WTC11 (cell line): ENCODE data around the gene EHF. TPM values are rescaled to one million over a fixed set of nuclear protein-coding genes. Genes with fewer than 3 reads are reported as not detected.

Experiments used
- ATAC-seq: fragments of 200-7000 bp; cut with Tn5 transposase; 2 replicates; pipeline ENCODE4 v1.10.0; 2021; ENCODE audit warnings: mild to moderate bottlenecking, moderate library complexity
- CTCF ChIA-PET: fragments of 300-600 bp; sonication (Branson Sonifier 250); formaldehyde crosslinking; loops from one replicate; lab custom pipeline; 2021; ENCODE audit warnings: antibody characterized with exemption; lab: Charles Lee
- POLR2A ChIA-PET: fragments of 350-600 bp; sonication (Branson Sonifier 250); formaldehyde crosslinking; loops from one replicate; lab custom pipeline; 2021; ENCODE audit warnings: antibody characterized with exemption; lab: Charles Lee
- DNase-seq: peaks from one replicate; pipeline ENCODE4 v3.0.0; 2021; ENCODE audit warnings: low spot score
- H3K27ac Mint-ChIP-seq: 2 replicates; pipeline ENCODE4 v1.8.0; 2021; ENCODE audit warnings: mixed read lengths
- H3K27me3 Mint-ChIP-seq: 2 replicates; pipeline ENCODE4 v1.8.0; 2021; ENCODE audit warnings: low read depth, mild to moderate bottlenecking, moderate library complexity, mixed read lengths
- H3K36me3 Mint-ChIP-seq: 2 replicates; pipeline ENCODE4 v1.8.0; 2021; ENCODE audit warnings: mixed read lengths
- H3K4me1 Mint-ChIP-seq: 2 replicates; pipeline ENCODE4 v1.8.0; 2022; ENCODE audit warnings: mixed read lengths
- H3K4me3 Mint-ChIP-seq: 2 replicates; pipeline ENCODE4 v1.8.0; 2021; ENCODE audit warnings: mild to moderate bottlenecking, moderate library complexity, mixed read lengths
- H3K9me3 Mint-ChIP-seq: 2 replicates; pipeline ENCODE4 v1.8.0; 2021; ENCODE audit warnings: mixed read lengths
- ATF1 ChIP-seq: sonication (generic); formaldehyde crosslinking; IDR thresholded peaks from 2 replicates; pipeline ENCODE4 v1.8.1; 2023; ENCODE audit warnings: mild to moderate bottlenecking, moderate library complexity, missing genetic modification reagents
- EMX1 ChIP-seq: fragments of 250-450 bp; sonication (Bioruptor Pico); IDR thresholded peaks from 2 replicates; pipeline ENCODE4 v1.8.0; 2021; ENCODE audit warnings: mild to moderate bottlenecking
- FOXJ3 ChIP-seq: sonication (generic); formaldehyde crosslinking; IDR thresholded peaks from 2 replicates; pipeline ENCODE4 v1.9.0; 2021; ENCODE audit warnings: missing genetic modification reagents, mild to moderate bottlenecking, borderline replicate concordance
- FOXP1 ChIP-seq: sonication (generic); formaldehyde crosslinking; IDR thresholded peaks from 2 replicates; pipeline ENCODE4 v1.8.0; 2022; ENCODE audit warnings: missing genetic modification reagents, mild to moderate bottlenecking, moderate library complexity, borderline replicate concordance
- GTF2I ChIP-seq: fragments of 250-450 bp; sonication (Bioruptor Pico); conservative IDR thresholded peaks from 2 replicates; pipeline ENCODE4 v1.4.0; 2021; ENCODE audit warnings: mild to moderate bottlenecking
- KAT7 ChIP-seq: sonication (generic); formaldehyde crosslinking; IDR thresholded peaks from 2 replicates; pipeline ENCODE4 v1.8.1; 2023; ENCODE audit warnings: missing genetic modification reagents, mild to moderate bottlenecking, borderline replicate concordance
- NFE2L1 ChIP-seq: sonication (generic); formaldehyde crosslinking; IDR thresholded peaks from 2 replicates; pipeline ENCODE4 v1.8.1; 2023; ENCODE audit warnings: missing genetic modification reagents
- NR3C1 ChIP-seq: sonication (generic); formaldehyde crosslinking; conservative IDR thresholded peaks from 2 replicates; pipeline ENCODE4 v1.8.1; 2023; ENCODE audit warnings: low read depth, mild to moderate bottlenecking, missing genetic modification reagents
- OVOL2 ChIP-seq: fragments of 250-450 bp; sonication (Bioruptor Pico); IDR thresholded peaks from 2 replicates; pipeline ENCODE4 v1.9.0; 2021; ENCODE audit warnings: mild to moderate bottlenecking, borderline replicate concordance
- SMAD4 ChIP-seq: sonication (generic); formaldehyde crosslinking; IDR thresholded peaks from 2 replicates; pipeline ENCODE4 v1.8.0; 2022; ENCODE audit warnings: mild to moderate bottlenecking, missing genetic modification reagents
- SP1 ChIP-seq: sonication (generic); formaldehyde crosslinking; conservative IDR thresholded peaks from 2 replicates; pipeline ENCODE4 v1.8.1; 2022; ENCODE audit warnings: missing genetic modification reagents
- ZNF263 ChIP-seq: sonication (generic); formaldehyde crosslinking; IDR thresholded peaks from 2 replicates; pipeline ENCODE4 v1.8.1; 2022; ENCODE audit warnings: low read depth, mild to moderate bottlenecking, moderate library complexity, missing genetic modification reagents
- ZNF396 ChIP-seq: fragments of 250-450 bp; sonication (Bioruptor Pico); IDR thresholded peaks from 2 replicates; pipeline ENCODE4 v1.8.0; 2021; ENCODE audit warnings: mild to moderate bottlenecking, moderate library complexity, borderline replicate concordance
- ZNF416 ChIP-seq: fragments of 250-450 bp; sonication (Bioruptor Pico); IDR thresholded peaks from 2 replicates; pipeline ENCODE4 v1.9.0; 2021; ENCODE audit warnings: mild to moderate bottlenecking, inconsistent platforms
- total RNA-seq: library from RNA; stranded (reverse); gene quantifications from 3 replicates; pipeline ENCODE4 v1.2.3, GENCODE V29; 2021
- TF ChIP-seq, protein P1 (sequence below): sonication (generic); formaldehyde crosslinking; conservative IDR thresholded peaks from 2 replicates; pipeline ENCODE4 v1.8.1; 2023; ENCODE audit warnings: mild to moderate bottlenecking, low read depth, missing genetic modification reagents, moderate library complexity
- TF ChIP-seq, protein P2 (sequence below): fragments of 250-450 bp; sonication (Bioruptor Pico); IDR thresholded peaks from 2 replicates; pipeline ENCODE4 v2.1.2; 2022; ENCODE audit warnings: mild to moderate bottlenecking, moderate library complexity
- TF ChIP-seq, protein P3 (sequence below): sonication (generic); formaldehyde crosslinking; IDR thresholded peaks from 2 replicates; pipeline ENCODE4 v1.8.1; 2022; ENCODE audit warnings: mild to moderate bottlenecking, missing genetic modification reagents, moderate library complexity, borderline replicate concordance
- TF ChIP-seq, protein P4 (sequence below): sonication (generic); formaldehyde crosslinking; conservative IDR thresholded peaks from 2 replicates; pipeline ENCODE4 v1.8.1; 2022; ENCODE audit warnings: mild to moderate bottlenecking, missing genetic modification reagents
- TF ChIP-seq, protein P5 (sequence below): sonication (generic); formaldehyde crosslinking; IDR thresholded peaks from 2 replicates; pipeline ENCODE4 v1.8.1; 2023; ENCODE audit warnings: mild to moderate bottlenecking, missing genetic modification reagents, moderate library complexity
- TF ChIP-seq, protein P6 (sequence below): sonication (generic); formaldehyde crosslinking; IDR thresholded peaks from 2 replicates; pipeline ENCODE4 v1.8.0; 2022; ENCODE audit warnings: mild to moderate bottlenecking, missing genetic modification reagents
- TF ChIP-seq, protein P7 (sequence below): fragments of 250-450 bp; sonication (Bioruptor Pico); IDR thresholded peaks from 2 replicates; pipeline ENCODE4 v1.9.0; 2021; ENCODE audit warnings: mild to moderate bottlenecking

Gene EHF
- total RNA-seq, 1 experiment from 2014 or later = 0.46 TPM

DNA sequence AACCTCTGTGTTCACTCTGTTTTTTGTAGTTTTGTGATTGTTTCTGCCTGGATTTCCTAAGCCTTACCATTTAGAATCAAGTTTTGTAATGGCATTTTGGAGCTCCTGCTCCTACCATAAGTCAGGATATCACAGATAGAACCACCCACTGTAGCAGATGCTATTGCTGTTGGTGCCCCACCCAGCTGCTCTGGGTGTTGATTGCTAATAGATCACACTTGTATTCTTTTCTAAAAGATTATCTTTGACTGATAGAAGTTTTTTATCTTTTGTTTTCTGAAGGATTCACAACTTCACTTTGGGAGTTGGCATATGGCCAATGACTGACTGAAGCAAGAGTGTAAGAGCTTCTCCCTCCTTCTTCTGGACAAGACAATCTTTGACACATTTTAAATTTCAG is 76.0 kb downstream of the EHF start:
- ChIA-PET POLR2A (no interaction called here), CTCF (no interaction called here)
- no peak overlapping the region for H3K4me3 Mint-ChIP-seq
- H3K27me3 Mint-ChIP-seq = no peaks in the 10 kb centered on the region
- peaks cover 20% of the 10 kb centered on the region for H3K4me1 Mint-ChIP-seq
- H3K27ac Mint-ChIP-seq = no peak overlapping the region
- DNase-seq = no peak
- TF ChIP-seq ATF1 (no peak), GTF2I (CRISPR knock-in tag) (no peak)
- TF ChIP-seq, protein P1, sequence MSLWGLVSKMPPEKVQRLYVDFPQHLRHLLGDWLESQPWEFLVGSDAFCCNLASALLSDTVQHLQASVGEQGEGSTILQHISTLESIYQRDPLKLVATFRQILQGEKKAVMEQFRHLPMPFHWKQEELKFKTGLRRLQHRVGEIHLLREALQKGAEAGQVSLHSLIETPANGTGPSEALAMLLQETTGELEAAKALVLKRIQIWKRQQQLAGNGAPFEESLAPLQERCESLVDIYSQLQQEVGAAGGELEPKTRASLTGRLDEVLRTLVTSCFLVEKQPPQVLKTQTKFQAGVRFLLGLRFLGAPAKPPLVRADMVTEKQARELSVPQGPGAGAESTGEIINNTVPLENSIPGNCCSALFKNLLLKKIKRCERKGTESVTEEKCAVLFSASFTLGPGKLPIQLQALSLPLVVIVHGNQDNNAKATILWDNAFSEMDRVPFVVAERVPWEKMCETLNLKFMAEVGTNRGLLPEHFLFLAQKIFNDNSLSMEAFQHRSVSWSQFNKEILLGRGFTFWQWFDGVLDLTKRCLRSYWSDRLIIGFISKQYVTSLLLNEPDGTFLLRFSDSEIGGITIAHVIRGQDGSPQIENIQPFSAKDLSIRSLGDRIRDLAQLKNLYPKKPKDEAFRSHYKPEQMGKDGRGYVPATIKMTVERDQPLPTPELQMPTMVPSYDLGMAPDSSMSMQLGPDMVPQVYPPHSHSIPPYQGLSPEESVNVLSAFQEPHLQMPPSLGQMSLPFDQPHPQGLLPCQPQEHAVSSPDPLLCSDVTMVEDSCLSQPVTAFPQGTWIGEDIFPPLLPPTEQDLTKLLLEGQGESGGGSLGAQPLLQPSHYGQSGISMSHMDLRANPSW (CRISPR knock-in tag) = no peak
- TF ChIP-seq, protein P2, sequence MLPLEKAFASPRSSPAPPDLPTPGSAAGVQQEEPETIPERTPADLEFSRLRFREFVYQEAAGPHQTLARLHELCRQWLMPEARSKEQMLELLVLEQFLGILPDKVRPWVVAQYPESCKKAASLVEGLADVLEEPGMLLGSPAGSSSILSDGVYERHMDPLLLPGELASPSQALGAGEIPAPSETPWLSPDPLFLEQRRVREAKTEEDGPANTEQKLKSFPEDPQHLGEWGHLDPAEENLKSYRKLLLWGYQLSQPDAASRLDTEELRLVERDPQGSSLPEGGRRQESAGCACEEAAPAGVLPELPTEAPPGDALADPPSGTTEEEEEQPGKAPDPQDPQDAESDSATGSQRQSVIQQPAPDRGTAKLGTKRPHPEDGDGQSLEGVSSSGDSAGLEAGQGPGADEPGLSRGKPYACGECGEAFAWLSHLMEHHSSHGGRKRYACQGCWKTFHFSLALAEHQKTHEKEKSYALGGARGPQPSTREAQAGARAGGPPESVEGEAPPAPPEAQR (CRISPR knock-in tag) = no peak
- TF ChIP-seq, protein P3, sequence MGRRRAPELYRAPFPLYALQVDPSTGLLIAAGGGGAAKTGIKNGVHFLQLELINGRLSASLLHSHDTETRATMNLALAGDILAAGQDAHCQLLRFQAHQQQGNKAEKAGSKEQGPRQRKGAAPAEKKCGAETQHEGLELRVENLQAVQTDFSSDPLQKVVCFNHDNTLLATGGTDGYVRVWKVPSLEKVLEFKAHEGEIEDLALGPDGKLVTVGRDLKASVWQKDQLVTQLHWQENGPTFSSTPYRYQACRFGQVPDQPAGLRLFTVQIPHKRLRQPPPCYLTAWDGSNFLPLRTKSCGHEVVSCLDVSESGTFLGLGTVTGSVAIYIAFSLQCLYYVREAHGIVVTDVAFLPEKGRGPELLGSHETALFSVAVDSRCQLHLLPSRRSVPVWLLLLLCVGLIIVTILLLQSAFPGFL (CRISPR knock-in tag) = no peak
- TF ChIP-seq, all 79 proteins: peak for 0
- H3K36me3 Mint-ChIP-seq = peaks cover 44% of the 10 kb centered on the region
- H3K9me3 Mint-ChIP-seq = peaks cover 23% of the 10 kb centered on the region
- no peak for ATAC-seq

DNA sequence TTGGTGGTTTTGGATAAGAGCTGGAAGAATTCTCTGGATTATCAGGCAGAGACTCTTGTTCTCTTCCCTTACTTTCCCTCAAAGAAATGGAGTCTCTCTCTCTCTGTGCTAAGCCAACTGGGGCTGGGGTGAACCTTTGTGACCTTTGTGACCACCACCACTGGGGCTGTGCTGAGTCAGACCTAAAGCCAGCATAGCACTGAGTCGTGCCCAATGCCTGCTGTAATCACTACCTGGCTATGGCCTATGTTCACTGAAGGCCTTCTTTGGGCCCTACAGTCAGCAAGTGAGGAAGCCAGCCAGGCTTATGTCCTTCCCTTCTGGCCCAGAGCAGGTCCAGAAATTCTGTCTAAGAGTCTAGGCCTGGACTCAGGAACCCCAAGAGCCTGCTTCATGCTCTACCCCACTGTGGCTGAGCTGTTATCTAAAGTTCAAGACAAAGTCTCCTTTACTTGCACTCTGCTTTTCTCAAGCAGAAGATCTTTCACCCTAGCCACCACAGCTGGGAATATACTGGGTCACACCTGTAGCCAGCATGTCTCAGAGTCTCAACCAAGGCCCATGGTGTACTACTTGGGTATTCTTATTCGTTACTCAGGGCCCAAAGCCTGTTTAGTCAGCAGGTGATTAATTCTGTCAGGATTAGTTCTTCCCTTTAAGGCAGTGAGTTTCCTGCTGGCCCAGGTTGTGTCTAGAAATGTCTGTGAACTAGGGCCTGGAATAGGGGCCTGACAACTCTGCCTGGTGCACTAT is 86.0 kb downstream of the EHF start:
- Mint-ChIP-seq H3K27me3 (no peaks in the 10 kb centered on the region), H3K4me1 (peaks cover 5% of the 10 kb centered on the region; the same call in 1 of the 2 replicates), H3K27ac (no peak overlapping the region), H3K4me3 (no peak overlapping the region), H3K9me3 (peaks cover 45% of the 10 kb centered on the region), H3K36me3 (peaks cover 76% of the 10 kb centered on the region)
- TF ChIP-seq ZNF263 (CRISPR knock-in tag) (no peak), KAT7 (CRISPR knock-in tag) (no peak), SMAD4 (CRISPR knock-in tag) (no peak), ZNF416 (CRISPR knock-in tag) (no peak), FOXJ3 (CRISPR knock-in tag) (no peak), NR3C1 (no peak), ZNF396 (CRISPR knock-in tag) (no peak), SP1 (CRISPR knock-in tag) (no peak), FOXP1 (CRISPR knock-in tag) (no peak), OVOL2 (CRISPR knock-in tag) (no peak), EMX1 (CRISPR knock-in tag) (no peak), NFE2L1 (CRISPR knock-in tag) (no peak)
- TF ChIP-seq, protein P4, sequence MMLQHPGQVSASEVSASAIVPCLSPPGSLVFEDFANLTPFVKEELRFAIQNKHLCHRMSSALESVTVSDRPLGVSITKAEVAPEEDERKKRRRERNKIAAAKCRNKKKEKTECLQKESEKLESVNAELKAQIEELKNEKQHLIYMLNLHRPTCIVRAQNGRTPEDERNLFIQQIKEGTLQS (CRISPR knock-in tag) = no peak
- TF ChIP-seq, protein P5, sequence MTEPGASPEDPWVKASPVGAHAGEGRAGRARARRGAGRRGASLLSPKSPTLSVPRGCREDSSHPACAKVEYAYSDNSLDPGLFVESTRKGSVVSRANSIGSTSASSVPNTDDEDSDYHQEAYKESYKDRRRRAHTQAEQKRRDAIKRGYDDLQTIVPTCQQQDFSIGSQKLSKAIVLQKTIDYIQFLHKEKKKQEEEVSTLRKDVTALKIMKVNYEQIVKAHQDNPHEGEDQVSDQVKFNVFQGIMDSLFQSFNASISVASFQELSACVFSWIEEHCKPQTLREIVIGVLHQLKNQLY (CRISPR knock-in tag) = no peak
- TF ChIP-seq, protein P6, sequence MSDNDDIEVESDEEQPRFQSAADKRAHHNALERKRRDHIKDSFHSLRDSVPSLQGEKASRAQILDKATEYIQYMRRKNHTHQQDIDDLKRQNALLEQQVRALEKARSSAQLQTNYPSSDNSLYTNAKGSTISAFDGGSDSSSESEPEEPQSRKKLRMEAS (CRISPR knock-in tag) = no peak
- TF ChIP-seq, protein P7, sequence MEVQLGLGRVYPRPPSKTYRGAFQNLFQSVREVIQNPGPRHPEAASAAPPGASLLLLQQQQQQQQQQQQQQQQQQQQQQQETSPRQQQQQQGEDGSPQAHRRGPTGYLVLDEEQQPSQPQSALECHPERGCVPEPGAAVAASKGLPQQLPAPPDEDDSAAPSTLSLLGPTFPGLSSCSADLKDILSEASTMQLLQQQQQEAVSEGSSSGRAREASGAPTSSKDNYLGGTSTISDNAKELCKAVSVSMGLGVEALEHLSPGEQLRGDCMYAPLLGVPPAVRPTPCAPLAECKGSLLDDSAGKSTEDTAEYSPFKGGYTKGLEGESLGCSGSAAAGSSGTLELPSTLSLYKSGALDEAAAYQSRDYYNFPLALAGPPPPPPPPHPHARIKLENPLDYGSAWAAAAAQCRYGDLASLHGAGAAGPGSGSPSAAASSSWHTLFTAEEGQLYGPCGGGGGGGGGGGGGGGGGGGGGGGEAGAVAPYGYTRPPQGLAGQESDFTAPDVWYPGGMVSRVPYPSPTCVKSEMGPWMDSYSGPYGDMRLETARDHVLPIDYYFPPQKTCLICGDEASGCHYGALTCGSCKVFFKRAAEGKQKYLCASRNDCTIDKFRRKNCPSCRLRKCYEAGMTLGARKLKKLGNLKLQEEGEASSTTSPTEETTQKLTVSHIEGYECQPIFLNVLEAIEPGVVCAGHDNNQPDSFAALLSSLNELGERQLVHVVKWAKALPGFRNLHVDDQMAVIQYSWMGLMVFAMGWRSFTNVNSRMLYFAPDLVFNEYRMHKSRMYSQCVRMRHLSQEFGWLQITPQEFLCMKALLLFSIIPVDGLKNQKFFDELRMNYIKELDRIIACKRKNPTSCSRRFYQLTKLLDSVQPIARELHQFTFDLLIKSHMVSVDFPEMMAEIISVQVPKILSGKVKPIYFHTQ (CRISPR knock-in tag) = no peak
- DNase-seq (no peak), ATAC-seq (no peak)
- POLR2A ChIA-PET = no interaction called here
- CTCF ChIA-PET = no interaction called here
